ENCODE data around the gene FUT9.

Gene FUT9

GRCh38 chr6:96153775-96154174 is 138.0 kb downstream of the FUT9 start:
- H3K36me3 ChIP-seq (replicated peaks; ENCODE audit: low read depth, low read length): no peaks in the 10 kb centered on the region
- no peak for TF ChIP-seq EZH2phosphoT487 (IDR thresholded peaks at IDR 0.05; ENCODE audit: low read depth)
- TF ChIP-seq, protein P1, sequence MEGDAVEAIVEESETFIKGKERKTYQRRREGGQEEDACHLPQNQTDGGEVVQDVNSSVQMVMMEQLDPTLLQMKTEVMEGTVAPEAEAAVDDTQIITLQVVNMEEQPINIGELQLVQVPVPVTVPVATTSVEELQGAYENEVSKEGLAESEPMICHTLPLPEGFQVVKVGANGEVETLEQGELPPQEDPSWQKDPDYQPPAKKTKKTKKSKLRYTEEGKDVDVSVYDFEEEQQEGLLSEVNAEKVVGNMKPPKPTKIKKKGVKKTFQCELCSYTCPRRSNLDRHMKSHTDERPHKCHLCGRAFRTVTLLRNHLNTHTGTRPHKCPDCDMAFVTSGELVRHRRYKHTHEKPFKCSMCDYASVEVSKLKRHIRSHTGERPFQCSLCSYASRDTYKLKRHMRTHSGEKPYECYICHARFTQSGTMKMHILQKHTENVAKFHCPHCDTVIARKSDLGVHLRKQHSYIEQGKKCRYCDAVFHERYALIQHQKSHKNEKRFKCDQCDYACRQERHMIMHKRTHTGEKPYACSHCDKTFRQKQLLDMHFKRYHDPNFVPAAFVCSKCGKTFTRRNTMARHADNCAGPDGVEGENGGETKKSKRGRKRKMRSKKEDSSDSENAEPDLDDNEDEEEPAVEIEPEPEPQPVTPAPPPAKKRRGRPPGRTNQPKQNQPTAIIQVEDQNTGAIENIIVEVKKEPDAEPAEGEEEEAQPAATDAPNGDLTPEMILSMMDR (IDR thresholded peaks at IDR 0.05; ENCODE audit: low read depth, low read length): no peak
- no peaks in the 10 kb centered on the region for H3K27me3 ChIP-seq (ENCODE audit: low read depth, low read length)
- H3K79me2 ChIP-seq (ENCODE audit: low read length): no peaks in the 10 kb centered on the region
- no peaks in the 10 kb centered on the region for H4K20me1 ChIP-seq (ENCODE audit: insufficient read depth, low read length)
- no peak overlapping the region for H3K4me3 ChIP-seq (ENCODE audit: low read length)
- H3K9ac ChIP-seq (ENCODE audit: low read length): no peak overlapping the region
- H3K27ac ChIP-seq (ENCODE audit: low read length): no peak overlapping the region
- H3K4me1 ChIP-seq (ENCODE audit: low read length): no peaks in the 10 kb centered on the region
- no peak overlapping the region for H2AFZ ChIP-seq (ENCODE audit: low read depth, low read length)
- H3K4me2 ChIP-seq (ENCODE audit: low read length): no peak overlapping the region
- H3K9me3 ChIP-seq (ENCODE audit: insufficient read depth, low read length): no peaks in the 10 kb centered on the region

- Histone ChIP-seq H2AFZ (ENCODE audit: low read depth, low read length) (no peak overlapping the region), H3K4me2 (ENCODE audit: low read length) (no peak overlapping the region), H3K4me1 (ENCODE audit: low read length) (no peaks in the 10 kb centered on the region), H3K4me3 (ENCODE audit: low read length) (no peak overlapping the region), H3K79me2 (ENCODE audit: low read length) (no peaks in the 10 kb centered on the region), H3K9ac (ENCODE audit: low read length) (no peak overlapping the region), H3K9me3 (ENCODE audit: insufficient read depth, low read length) (no peaks in the 10 kb centered on the region), H3K27me3 (ENCODE audit: low read depth, low read length) (no peaks in the 10 kb centered on the region), H3K27ac (ENCODE audit: low read length) (no peak overlapping the region), H4K20me1 (ENCODE audit: insufficient read depth, low read length) (no peaks in the 10 kb centered on the region), H3K36me3 (replicated peaks; ENCODE audit: low read depth, low read length) (no peaks in the 10 kb centered on the region)
- TF ChIP-seq, protein P1 (IDR thresholded peaks at IDR 0.05; ENCODE audit: low read depth, low read length): no peak
- TF ChIP-seq EZH2phosphoT487 (IDR thresholded peaks at IDR 0.05; ENCODE audit: low read depth): no peak
These were observed 140.7 kb downstream of the FUT9 start for GRCh38 chr6:96156425-96156824.

DNA sequence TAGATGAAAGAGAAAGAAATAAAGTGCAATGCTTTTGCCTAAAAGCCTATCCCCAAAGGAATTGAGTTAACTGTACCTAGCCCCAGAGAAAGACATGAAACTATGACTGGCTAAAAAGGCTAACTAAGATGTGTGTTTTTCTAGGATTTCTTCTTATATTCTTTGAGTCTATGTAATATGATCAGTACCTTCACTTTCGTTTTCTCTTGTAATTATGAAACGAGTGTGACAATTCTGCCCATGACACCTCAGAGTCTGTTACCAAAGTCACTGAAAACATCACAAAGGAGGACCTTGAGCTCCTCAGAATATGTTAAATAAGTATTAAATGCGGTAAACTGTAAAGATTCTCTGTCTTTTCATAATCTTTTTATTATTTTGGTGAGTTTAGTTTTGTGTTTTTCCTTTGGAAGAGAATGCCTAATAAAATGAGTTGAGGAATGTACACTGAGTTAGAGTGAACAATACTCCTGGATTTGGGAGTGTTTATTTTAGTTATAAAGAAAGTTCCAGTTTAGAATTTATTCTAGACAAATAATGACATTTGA is 141.3 kb downstream of the FUT9 start:
- TF ChIP-seq, protein P1 (IDR thresholded peaks at IDR 0.05; ENCODE audit: low read depth, low read length): no peak
- TF ChIP-seq EZH2phosphoT487 (IDR thresholded peaks at IDR 0.05; ENCODE audit: low read depth): no peak
- H3K27ac ChIP-seq (ENCODE audit: low read length): no peak overlapping the region
- H2AFZ ChIP-seq (ENCODE audit: low read depth, low read length): 0 out of 2 replicates have a peak overlapping the region, but pooled peaks have one; percentile 46
- H4K20me1 ChIP-seq (ENCODE audit: insufficient read depth, low read length): no peaks in the 10 kb centered on the region
- no peaks in the 10 kb centered on the region for H3K27me3 ChIP-seq (ENCODE audit: low read depth, low read length)
- no peak overlapping the region for H3K4me3 ChIP-seq (ENCODE audit: low read length)
- peak overlapping the region; percentile 26 for H3K4me2 ChIP-seq (ENCODE audit: low read length)
- no peaks in the 10 kb centered on the region for H3K4me1 ChIP-seq (ENCODE audit: low read length)
- H3K79me2 ChIP-seq (ENCODE audit: low read length): no peaks in the 10 kb centered on the region
- H3K9me3 ChIP-seq (ENCODE audit: insufficient read depth, low read length): no peaks in the 10 kb centered on the region
- no peaks in the 10 kb centered on the region for H3K36me3 ChIP-seq (replicated peaks; ENCODE audit: low read depth, low read length)
- H3K9ac ChIP-seq (ENCODE audit: low read length): no peak overlapping the region

DNA sequence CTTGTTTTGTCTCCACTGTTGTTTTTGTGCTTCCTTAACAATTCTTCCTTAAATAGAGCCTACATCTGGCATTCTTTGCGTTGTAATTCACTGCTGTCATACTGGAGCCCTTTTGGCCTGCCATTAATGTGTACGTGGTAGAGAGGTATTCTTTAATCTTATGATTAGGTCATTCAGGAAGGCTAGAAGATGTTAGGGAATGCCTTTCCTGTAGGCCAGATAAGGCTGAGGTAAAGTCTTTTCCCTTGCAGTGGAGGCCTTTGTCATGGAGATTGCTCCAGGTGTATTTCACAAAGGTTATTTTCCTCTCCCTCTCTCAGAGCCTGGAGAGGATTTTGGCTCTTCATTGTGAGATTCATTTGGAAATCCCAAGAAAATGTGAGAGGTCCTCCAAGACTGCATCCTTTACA is 146.9 kb downstream of the FUT9 start:
- no peaks in the 10 kb centered on the region for H3K4me1 ChIP-seq (ENCODE audit: low read length)
- H3K27ac ChIP-seq (ENCODE audit: low read length): no peak overlapping the region
- H3K36me3 ChIP-seq (replicated peaks; ENCODE audit: low read depth, low read length): no peaks in the 10 kb centered on the region
- H3K27me3 ChIP-seq (ENCODE audit: low read depth, low read length): no peaks in the 10 kb centered on the region
- H4K20me1 ChIP-seq (ENCODE audit: insufficient read depth, low read length): no peaks in the 10 kb centered on the region
- no peaks in the 10 kb centered on the region for H3K9me3 ChIP-seq (ENCODE audit: insufficient read depth, low read length)
- no peak overlapping the region for H3K9ac ChIP-seq (ENCODE audit: low read length)
- H3K4me2 ChIP-seq (ENCODE audit: low read length): no peak overlapping the region
- TF ChIP-seq, protein P1 (IDR thresholded peaks at IDR 0.05; ENCODE audit: low read depth, low read length): no peak
- TF ChIP-seq EZH2phosphoT487 (IDR thresholded peaks at IDR 0.05; ENCODE audit: low read depth): no peak
- H3K4me3 ChIP-seq (ENCODE audit: low read length): no peak overlapping the region
- no peak overlapping the region for H2AFZ ChIP-seq (ENCODE audit: low read depth, low read length)
- no peaks in the 10 kb centered on the region for H3K79me2 ChIP-seq (ENCODE audit: low read length)
